ENCODE results near the gene OR52M1. TPM values are rescaled to one million over a fixed set of nuclear protein-coding genes. Genes with fewer than 3 reads are reported as not detected.

Gene OR52M1
- total RNA-seq: not detected

GRCh38 chr11:4544891-4545290 is at the start of gene OR52M1:
TSS of gene OR52M1 (plus strand) at chr11:4545191. CDS start at chr11:4545191, 0 bp downstream.
- 79% methylated on average over 5 of the region's 5 CpGs for WGBS
- TF ChIP-seq EP300 (IDR thresholded peaks at IDR 0.05): no peak
- TF ChIP-seq POLR2AphosphoS5 (IDR thresholded peaks at IDR 0.05): no peak
- no peak for TF ChIP-seq POLR2A (IDR thresholded peaks at IDR 0.05; ENCODE audit: low read depth)
- no peak for TF ChIP-seq CTCF (IDR thresholded peaks at IDR 0.05)
- intact Hi-C loops (cut with DNase I): no loop called here
- DNase-seq (ENCODE audit: extremely low spot score): no peak
- no peak within 1 kb of the TSS for H3K27ac ChIP-seq (replicated peaks in 1 of 4)
- H3K4me1 ChIP-seq: no peaks in the 10 kb centered on the region
- H3K4me3 ChIP-seq: no peak within 1 kb of the TSS
- H3K27me3 ChIP-seq: no peaks in the 10 kb centered on the region
- H3K36me3 ChIP-seq: no peaks in the 10 kb centered on the region
- H3K9me3 ChIP-seq: no peaks in the 10 kb centered on the region

- H3K4me3 ChIP-seq: no peak overlapping the region
- H3K27ac ChIP-seq (replicated peaks in 1 of 4): no peak overlapping the region
- H3K36me3 ChIP-seq: no peaks in the 10 kb centered on the region
- peaks cover 0 to 18% (median 13%) of the 10 kb centered on the region in 4 donors for H3K4me1 ChIP-seq
- no peak for DNase-seq (ENCODE audit: extremely low spot score)
- 56% methylated on average over 7 of the region's 7 CpGs for WGBS
- no peaks in the 10 kb centered on the region for H3K9me3 ChIP-seq
- TF ChIP-seq CTCF (IDR thresholded peaks at IDR 0.05) (no peak), POLR2A (IDR thresholded peaks at IDR 0.05; ENCODE audit: low read depth) (no peak), EP300 (IDR thresholded peaks at IDR 0.05) (no peak), POLR2AphosphoS5 (IDR thresholded peaks at IDR 0.05) (no peak)
- intact Hi-C loops (cut with DNase I): no loop called here
- H3K27me3 ChIP-seq: no peaks in the 10 kb centered on the region
Measured at GRCh38 chr11:4495487-4495886, 49.5 kb upstream of the OR52M1 start.

- H3K27me3 ChIP-seq: no peaks in the 10 kb centered on the region
- no peaks in the 10 kb centered on the region for H3K36me3 ChIP-seq
- H3K27ac ChIP-seq (replicated peaks in 1 of 4): no peak overlapping the region
- H3K4me1 ChIP-seq: peaks cover 0 to 18% (median 13%) of the 10 kb centered on the region in 4 donors
- no peak overlapping the region for H3K4me3 ChIP-seq
- no peak for DNase-seq (ENCODE audit: extremely low spot score)
- 50% methylated on average over 6 of the region's 6 CpGs for WGBS
- intact Hi-C loops (cut with DNase I): no loop called here
- TF ChIP-seq EP300 (IDR thresholded peaks at IDR 0.05) (no peak), POLR2AphosphoS5 (IDR thresholded peaks at IDR 0.05) (no peak), POLR2A (IDR thresholded peaks at IDR 0.05; ENCODE audit: low read depth) (no peak), CTCF (IDR thresholded peaks at IDR 0.05) (no peak)
- no peaks in the 10 kb centered on the region for H3K9me3 ChIP-seq
Measured at GRCh38 chr11:4495986-4496385, 49.0 kb upstream of the OR52M1 start.

- Histone ChIP-seq H3K27me3 (no peaks in the 10 kb centered on the region), H3K27ac (replicated peaks in 1 of 4) (no peak overlapping the region), H3K4me3 (no peak overlapping the region), H3K4me1 (peaks cover 0 to 18% (median 13%) of the 10 kb centered on the region in 4 donors), H3K9me3 (no peaks in the 10 kb centered on the region), H3K36me3 (no peaks in the 10 kb centered on the region)
- no peak for TF ChIP-seq POLR2A (IDR thresholded peaks at IDR 0.05; ENCODE audit: low read depth)
- TF ChIP-seq POLR2AphosphoS5 (IDR thresholded peaks at IDR 0.05): no peak
- TF ChIP-seq EP300 (IDR thresholded peaks at IDR 0.05): no peak
- TF ChIP-seq CTCF (IDR thresholded peaks at IDR 0.05): no peak
- WGBS: 41% methylated on average over 15 of the region's 15 CpGs
- no peak for DNase-seq (ENCODE audit: extremely low spot score)
- intact Hi-C loops (cut with DNase I): no loop called here
Measured at GRCh38 chr11:4496557-4497248, 48.3 kb upstream of the OR52M1 start.

GRCh38 chr11:4508886-4509285 is 36.1 kb upstream of the OR52M1 start:
- Histone ChIP-seq H3K4me1 (peaks cover 0 to 19% (median 13%) of the 10 kb centered on the region in 4 donors), H3K27ac (replicated peaks in 1 of 4) (no peak overlapping the region), H3K27me3 (peaks cover 0 to 1% (median 0%) of the 10 kb centered on the region in 4 donors), H3K9me3 (no peaks in the 10 kb centered on the region), H3K4me3 (no peak overlapping the region), H3K36me3 (no peaks in the 10 kb centered on the region)
- no peak for TF ChIP-seq POLR2A (IDR thresholded peaks at IDR 0.05; ENCODE audit: low read depth)
- no peak for TF ChIP-seq POLR2AphosphoS5 (IDR thresholded peaks at IDR 0.05)
- no peak for TF ChIP-seq CTCF (IDR thresholded peaks at IDR 0.05)
- TF ChIP-seq EP300 (IDR thresholded peaks at IDR 0.05): no peak
- intact Hi-C loops (cut with DNase I): no loop called here
- no peak for DNase-seq (ENCODE audit: extremely low spot score)
- 62% methylated on average over 2 of the region's 2 CpGs for WGBS
